GM20431 (cell line): ENCODE data around the gene G6PC3.

Experiments used
- in situ Hi-C: fragments of 300-500 bp; cut with MseI, MboI; formaldehyde crosslinking; loops from one replicate; pipeline ENCODE4 v1.15.0; 2020; ENCODE audit warnings: low sequenced_read_pairs; ENCODE audit not compliant: unreplicated experiment

The G6PC3 gene

DNA sequence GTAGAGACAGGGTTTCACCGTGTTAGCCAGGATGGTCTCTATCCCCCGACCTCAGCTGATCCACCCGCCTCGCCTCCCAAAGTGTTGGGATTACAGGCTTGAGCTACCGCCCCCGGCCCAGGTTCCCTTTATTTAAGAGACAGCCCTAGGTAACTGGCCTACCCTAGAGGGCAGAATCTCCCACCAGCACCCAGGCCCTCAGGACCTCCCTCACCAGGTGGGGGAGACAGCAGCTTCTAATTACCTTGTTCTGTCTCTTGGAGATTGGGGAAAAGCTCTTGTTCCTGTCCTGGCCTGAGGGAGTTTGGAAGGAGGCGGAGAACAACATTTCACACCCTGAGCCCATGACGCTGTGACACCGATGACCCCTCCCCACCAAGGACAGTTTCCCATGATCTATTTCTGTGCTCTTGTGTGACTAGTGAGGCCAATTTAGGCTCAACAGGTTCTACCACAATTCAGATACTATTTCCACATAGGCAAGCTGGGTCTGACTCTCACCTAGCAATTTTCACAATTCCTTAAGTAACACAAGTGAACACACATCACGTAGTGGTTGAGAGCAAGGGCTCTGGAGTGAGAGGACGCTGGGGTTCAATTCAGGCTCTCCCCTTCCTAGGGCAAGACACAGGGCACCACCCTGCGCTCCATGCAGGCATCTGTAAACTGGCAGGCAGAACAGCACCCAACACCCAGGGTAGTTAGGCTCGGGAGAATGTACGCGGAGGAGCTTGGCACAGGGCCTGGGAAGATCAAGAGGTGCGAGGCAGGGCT is 32.5 kb downstream of the G6PC3 start:
- in situ Hi-C loops = no loop called here

DNA sequence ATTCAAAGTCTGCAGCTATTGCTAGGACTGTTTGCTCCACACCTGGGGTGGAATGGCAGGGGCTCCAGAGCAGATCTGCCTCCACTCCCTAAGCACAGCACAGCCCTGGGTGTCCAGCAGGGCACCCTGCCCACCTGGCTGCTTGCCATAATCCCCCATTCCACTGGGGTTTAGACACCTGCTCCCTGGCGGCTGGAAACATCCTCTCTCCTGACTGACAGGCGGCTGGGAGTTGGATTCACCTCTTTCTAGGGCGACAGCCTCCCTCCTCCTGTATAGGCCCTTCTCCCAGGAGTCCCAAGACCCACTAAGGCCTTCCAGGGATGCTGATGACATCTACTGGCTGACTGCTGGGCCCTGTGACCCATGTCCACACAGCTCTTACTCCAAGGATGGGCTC is 34.9 kb downstream of the G6PC3 start:
- in situ Hi-C loops = no loop called here

DNA sequence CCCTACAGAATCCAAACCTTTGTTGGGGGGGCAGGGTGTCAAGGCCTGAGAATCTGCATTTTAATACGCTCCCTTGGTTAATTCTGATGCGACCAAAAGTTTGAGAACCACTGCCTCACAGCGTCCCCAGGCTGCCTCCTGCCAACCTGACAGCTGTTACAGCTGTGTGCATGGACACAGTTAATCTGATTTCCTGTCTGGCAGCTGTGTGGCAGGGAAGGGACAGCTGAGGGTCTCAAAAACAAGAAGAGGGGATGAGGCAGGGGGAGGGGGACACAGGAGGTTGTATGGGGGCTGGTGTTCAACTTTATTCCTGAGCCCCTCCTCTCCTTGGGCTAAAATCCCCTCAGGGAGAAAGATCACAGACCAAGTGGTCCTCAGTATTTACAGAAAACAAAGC is 35.4 kb downstream of the G6PC3 start:
- in situ Hi-C loops = no loop called here

DNA sequence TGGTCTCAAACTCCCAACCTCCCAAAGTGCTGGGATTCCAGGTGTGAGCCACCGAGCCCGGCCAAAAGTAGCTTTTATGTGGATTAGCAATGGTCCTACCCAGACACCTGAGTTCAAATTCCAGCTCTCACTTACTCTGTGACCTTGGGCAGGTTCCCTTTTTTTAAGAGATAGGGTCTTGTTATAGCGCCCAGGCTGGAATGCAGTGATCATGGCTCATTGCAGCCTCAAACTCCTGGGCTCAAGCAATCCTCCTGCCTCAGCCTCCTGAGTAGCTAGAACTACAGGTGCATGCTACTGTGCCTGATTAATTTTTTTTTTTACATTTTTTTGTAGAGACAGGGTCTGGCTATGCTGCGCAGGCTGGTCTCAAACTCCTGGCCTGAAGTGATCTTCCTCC is 36.3 kb downstream of the G6PC3 start:
- in situ Hi-C loops = no loop called here

DNA sequence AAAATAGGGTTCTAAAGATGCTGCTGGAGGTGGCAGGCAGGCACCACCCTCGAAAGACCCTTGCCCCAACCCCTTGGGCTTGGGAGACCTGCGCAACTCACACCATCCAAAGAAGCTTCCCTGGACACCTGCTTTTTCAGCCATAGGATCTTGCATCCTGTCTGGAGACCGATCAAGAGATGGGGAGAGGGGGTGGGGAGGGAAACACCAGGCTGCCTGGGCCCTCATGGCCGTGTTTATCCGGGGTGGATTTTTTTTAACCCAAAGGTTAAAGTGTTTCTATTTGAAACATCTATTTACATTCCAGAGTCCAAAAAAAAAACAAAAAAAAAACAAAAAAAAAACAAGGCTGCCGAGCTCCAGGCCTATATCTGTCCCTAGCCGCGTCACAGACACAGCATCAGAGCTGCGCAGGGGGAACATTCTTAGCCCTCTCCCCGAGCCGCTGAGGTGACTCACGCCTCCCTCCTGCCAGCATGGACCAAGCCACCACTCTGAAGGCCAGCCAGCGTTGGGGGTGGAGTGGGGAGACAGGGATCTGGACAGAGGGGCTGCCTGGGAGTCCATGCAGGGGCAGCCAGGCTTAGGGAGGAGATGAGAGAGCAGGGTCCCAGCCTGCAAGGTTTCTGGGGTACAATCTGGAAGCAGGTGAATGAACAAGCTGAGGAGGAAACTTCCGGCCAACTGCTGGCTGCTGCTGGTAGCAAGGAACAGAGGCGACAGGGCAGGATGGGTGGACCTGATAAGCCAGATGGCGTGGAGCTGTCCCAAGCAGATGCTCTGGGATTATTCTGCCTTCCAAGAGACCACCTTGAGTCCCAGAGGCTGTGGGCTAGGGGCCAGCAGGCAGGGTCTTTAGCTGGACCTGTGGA is 38.1 kb downstream of the G6PC3 start:
- in situ Hi-C loops = no loop called here

DNA sequence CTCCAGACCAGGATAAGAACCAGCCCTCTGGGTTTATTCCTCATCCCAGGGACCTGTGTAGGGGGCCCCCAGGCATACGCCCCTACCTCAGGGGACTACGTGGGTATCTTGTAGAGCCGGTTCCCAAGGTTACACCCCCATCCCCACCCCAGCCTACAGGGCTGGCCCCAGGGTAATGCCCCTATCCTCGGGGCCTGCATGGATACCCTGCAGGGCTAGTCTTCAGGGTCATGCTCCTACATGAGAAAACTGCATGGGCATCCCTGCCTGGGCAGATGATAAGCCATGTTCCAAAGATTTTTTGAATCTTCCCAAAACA is 38.7 kb downstream of the G6PC3 start:
- in situ Hi-C loops = no loop called here

DNA sequence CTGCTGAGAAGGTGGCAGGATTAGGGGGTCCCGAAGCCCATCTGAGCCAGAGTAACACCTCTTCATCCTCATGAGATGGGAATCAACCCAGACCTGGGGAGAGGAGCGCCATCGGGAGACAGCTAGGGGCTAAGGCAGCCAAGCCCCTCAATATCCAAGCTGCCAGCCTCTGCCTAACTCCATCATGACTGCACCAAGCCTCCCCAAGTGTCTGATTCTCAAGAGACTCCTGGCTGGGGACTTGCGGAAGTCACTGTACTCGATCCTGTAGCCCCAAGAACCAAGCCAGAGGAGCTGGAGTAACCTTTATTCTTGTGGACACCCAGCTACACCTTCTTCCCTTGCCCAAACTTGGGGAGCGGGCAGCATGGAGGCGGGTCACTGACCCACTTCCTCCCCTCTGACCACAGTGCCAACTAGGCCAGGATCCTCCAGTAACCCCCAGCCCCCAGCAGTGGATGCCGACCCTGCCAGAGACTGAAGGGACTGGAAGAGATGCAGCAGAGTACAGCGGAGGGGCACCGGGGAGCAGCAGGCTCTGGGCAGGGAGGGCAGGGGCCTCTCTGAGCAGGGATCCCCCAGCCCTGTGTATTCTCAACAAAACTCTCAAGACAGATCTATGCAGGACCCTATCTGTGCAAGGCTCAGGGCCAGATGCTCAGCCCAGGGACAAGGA is 39.6 kb downstream of the G6PC3 start:
- in situ Hi-C loops = no loop called here

DNA sequence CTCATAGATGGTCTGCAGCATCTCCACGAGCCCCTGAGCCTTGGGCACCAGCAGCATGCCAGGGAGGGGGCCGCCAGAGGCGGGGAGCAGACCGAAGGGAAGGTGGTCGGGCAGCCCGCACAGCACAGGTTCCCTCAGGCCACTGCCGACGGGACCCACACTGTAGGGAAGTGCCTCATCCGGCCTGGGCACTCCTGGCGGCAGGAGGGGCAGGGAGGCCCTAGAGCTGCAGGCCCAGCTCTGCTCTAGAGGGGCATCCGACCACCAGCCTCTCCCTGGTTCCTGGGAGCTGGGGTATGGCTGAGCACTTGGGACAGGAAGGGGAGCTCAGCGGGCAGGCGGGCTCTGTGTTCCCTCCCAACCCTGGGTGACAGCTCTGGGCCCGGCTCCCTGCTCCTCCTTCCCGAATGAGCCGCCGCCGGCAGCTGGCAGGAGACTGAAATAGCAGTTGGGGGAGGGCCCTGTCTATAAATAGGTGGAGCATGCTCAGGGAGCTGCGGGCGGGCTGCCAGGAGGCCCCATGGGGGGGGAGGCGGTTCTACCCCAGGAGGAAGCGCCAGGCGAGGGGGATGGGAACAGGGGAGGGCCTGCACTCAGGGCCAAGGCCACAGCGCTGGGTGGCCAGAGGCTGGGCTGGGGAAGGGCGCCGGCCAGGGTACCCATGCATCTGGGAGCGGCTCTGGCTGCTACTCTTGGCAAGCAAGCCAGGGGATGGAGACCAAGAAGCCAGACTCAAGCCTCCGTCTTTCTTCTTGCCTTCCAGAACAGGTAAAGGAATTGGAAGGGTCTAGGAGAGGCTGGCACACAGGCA is 40.5 kb downstream of the G6PC3 start:
- in situ Hi-C loops = no loop called here

DNA sequence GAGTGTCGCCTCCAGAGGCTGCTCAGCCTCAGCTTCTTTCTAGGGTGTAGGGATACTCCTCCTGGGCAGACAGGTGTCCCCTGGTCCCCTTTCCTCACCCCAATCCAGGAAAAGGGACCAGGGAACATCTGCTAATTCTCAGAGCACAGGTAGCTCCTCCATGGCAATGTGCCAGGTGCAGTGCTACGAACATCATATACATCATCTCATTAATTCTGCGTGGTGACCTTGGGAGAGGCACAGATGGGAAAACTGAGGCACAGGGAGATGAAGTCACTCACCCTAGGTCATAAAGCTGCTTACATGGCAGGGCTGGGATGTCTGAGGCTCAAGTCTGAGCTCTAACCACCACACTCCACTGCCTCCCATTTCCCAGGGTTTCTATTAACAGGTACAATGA is 41.2 kb downstream of the G6PC3 start:
- in situ Hi-C loops = no loop called here

DNA sequence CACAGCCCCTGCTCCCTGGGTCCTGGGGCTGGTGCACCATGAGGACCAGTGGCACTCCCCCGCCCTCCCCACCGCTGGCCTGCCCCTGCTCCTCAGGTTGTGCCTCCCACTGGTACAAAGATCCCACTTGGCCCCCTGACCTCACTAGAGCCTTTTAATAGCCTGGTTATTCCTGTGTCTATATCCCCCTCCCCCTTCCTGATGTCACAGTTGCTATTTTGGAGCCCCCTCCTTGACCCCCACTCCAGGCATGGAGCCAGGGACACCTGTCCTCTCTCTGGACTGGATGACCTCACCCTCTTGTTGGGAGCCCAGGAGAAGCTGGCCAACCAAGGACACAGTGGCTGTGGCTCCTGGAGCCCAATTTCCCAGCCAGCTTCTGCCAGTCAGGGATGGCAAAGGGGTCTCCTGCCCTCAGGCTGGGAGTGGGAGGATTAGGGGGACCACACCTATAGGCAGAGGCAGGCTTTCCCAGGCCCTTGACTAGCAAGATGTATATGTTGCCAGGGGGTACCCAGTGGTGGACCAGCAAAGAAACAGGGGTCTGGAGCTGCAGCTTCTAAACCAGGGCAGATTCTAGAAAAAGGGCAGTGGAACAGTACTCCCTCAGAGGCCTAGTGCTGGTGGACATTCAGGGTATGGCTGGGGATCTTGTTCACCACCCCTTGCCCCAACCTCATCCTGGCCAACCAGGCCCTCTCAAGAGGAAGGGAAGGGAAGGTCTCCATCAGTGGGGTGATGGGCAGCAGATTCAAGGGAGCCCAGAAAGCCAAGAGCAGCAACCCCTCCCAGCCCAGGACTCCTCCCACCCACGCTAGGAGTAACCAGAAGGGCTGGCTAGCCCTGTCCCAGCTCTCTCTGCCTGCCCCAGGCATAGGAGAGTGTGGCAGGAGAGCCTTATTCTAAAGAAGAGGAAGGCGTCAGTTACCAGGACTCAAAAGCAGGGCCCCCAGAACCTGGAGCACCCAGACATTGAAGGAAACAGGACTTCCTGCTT is 42.0 kb downstream of the G6PC3 start:
- in situ Hi-C loops = no loop called here

DNA sequence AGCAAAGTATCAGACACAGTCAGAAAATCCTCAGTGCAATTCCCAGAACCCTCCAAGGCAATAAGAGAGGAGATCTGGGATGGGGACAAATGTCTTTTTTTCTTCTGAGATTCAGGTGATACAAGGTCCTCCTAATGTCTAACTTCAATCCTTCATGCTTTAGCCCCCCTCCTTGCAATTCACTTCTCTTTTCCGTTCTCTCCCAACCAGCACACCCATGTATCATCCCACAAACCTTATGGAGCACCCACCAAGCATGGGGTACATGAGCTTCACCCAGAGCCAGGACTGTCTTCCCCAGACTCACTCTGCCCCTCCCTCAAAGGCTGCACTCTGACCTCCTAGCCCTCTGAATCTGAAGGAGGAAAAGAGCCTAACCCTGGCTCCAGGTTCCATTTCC is 42.8 kb downstream of the G6PC3 start:
- in situ Hi-C loops = no loop called here

DNA sequence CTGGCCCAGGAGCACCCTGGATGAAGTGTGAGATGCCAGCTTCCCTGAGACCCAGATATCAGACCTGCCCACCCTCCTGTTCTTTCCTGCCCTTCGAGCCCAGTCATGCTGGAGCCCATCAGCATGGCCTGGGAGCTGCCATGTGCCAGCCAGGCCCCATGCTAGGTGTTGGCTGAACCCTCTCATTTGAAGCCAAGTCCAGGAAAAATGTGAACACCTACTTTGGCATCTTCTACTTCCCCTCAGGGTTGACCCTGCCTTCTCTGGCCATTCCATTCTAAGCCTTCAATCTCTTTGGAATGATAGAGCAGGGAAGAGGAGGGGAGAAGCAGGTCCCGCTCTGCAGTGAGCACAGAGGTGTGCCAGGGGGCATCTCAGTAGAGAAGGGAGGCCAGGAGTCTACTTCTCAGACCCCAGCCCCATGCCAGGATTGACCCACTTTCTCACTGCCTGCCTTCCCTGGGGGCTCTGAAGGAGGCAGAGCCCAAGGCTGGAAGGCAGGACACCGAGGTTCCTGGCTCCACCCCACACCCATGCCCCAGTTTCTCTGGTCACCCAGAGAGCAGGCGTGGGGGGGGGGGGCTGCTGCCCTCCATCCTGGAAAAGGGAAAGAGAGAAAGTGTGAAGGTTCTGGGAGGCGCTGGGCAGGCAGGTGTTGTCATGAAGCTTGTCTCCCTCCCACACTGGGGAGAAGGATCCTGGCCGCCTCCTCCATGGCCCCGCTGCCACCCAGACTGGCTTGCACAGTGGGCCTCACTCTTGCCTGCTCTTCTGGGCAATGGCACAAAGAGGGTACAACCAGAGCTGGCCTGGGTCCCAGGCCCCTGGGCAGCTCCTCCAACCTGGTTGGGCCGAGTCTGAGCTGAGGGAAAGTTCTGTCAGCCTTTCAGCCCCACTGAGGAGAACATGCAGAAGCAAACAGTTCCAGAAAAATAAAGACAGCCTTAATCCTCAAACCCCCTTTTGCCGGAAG is 43.6 kb downstream of the G6PC3 start:
- in situ Hi-C loops = no loop called here

DNA sequence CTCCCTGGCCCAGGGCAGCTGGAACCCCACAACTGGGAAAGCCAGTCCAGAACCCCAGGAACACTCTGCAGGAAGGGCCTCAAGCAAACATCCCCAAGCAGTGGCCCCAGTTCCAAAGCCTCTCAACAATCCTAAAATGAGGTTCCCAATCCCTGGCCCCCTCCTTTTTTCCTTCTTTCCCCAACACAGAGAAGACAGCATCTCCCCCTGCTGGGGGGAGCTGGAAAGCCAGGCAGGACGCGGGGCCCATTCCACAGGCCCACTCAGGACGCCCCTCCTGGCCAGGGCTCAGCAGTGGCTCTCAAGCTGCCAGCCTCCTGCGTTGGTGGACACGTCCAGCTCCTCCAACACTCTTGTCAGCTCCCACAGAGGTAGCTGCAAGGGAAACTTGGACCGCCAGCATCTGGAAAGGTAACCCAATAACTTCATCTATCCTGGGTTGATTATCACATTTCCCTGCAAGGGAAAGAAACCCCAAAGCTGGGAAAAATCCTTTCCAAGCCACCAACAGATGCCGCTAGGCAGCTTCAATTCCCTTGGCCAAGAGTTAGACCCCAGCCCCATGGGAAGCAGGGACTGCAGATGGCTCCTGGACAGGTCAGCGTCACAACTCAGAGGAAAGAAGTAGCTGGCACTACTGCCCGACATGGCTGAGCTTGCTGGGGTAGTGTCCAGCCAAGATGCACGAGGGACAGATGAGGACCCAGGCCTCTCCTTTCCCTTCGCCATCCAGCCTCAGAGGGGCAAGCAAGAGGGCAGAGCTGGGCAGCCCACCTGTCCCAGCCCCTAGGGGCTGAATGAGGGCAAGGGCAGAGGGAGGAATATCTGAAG is 45.3 kb downstream of the G6PC3 start:
- in situ Hi-C loops = no loop called here

DNA sequence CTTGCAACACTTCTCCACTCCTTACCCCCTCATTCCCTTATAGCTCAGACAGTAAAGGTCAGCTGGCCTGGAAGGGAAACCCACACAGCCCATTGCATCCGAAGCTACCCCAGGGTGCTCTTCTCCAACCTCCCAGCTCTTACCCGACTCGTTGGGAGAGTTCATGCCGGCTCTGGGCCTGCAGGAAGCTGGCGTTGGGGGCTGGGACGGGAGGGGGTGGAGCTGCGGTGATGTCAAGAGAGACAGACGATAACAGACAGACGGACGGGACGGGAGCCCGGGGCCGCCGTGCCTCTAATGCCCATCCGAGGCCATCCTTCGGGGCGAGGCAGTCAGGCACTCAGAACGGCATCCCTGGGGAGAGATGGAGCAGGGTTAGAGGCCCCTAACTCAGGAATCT is 46.8 kb downstream of the G6PC3 start:
- in situ Hi-C loops = no loop called here

DNA sequence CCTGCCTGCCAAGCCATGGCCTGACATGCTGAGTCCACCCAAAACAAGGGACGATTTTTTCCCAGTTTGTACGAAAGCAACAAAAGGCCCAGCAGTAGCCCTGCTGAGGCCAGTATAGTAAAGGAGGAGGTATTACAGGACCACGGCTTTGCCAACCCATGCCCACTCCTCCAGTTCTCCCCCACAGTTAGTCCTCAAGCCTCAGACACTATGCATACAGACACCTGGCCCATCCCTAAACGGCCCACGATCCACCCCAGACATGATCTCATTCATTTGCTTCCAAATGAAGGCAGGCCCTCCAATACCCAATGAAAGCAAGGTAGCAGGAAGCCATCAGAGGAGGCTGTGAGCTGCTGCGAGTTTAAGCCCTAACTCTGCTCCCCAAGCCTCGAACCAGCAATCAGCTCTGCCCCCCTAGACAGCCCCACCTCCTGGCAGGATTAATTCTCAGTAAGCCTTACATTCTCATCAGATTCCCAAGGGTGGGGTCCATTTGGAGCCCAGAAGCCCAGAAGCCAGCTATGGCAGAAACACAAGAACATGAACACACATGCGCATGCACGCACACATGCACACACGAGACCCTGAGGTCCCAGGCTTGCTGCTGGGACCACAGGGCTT is 48.0 kb downstream of the G6PC3 start:
- in situ Hi-C loops = no loop called here

DNA sequence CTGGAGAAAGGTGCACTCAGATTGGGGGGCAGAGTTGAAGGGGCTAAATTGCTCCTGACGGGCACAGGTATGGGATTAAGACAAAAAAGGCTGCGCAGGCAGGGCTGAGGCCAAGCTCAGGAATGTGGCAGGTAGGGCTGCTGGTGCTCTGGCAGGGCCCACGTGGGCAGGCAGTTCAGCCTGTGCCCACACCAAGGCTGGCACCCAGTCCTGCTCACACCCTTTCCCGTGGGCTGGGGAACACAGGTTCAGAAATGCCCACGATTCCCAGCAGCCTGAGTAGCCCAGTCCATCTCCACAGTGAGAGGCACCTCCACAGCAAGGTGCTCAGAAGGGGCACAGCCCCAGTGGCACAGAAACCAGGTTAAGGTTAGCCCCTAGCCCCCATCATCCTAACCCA is 48.5 kb downstream of the G6PC3 start:
- in situ Hi-C loops = no loop called here

DNA sequence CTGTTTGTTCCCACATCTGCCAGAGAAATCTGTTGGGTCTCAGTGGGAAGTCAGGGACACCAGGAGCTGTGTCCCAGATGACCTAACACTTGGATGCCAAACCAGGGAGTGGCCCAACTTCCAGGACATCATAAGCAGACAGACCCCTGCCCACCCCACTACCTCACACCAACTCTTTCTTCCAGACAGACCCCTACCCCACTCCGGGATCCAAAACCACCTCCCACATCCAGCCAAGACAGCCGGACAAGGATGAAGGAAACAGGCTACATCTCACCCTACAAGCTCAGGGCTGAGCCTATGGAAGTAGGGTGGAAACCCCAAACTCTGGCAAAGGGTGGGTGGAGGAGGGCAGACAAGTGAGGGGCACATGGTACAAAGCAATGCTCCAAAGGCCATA is 49.3 kb downstream of the G6PC3 start:
- in situ Hi-C loops = no loop called here
